ENCODE data around the gene ZNF248.

The ZNF248 gene

GRCh38 chr10:37857287-37858211 lies at the start of gene ZNF248:
Gene ZNF248, minus strand, starts transcription at chr10:37857610. Its CDS starts 1,300 bp downstream, at chr10:37856310.
- peak within 1 kb of the TSS; percentile 98 for H3K27ac Mint-ChIP-seq
- no peaks in the 10 kb centered on the region for H3K9me3 Mint-ChIP-seq
- peak within 1 kb of the TSS; percentile 89 to 90 for H3K4me3 Mint-ChIP-seq
- ATAC-seq (replicated peaks) = peak; percentile 94 to 97
- H3K27me3 Mint-ChIP-seq = no peaks in the 10 kb centered on the region
- peaks cover 18 to 52% of the 10 kb centered on the region in 2 donors for H3K4me1 Mint-ChIP-seq
- peaks cover 14 to 23% of the 10 kb centered on the region in 2 donors for H3K36me3 Mint-ChIP-seq
- peak; percentile 91 for DNase-seq

GRCh38 chr10:37906382-37906781 lies 49.0 kb upstream of the ZNF248 start:
- Mint-ChIP-seq H3K4me3 (no peak overlapping the region), H3K4me1 (no peaks in the 10 kb centered on the region), H3K9me3 (peaks cover 0 to 5% of the 10 kb centered on the region in 2 donors), H3K36me3 (no peaks in the 10 kb centered on the region), H3K27me3 (no peaks in the 10 kb centered on the region), H3K27ac (no peak overlapping the region)
- DNase-seq (no peak), ATAC-seq (replicated peaks) (no peak)

GRCh38 chr10:37896436-37896835 lies 39.0 kb upstream of the ZNF248 start:
- DNase-seq = no peak
- H3K36me3 Mint-ChIP-seq = peaks cover 4 to 18% of the 10 kb centered on the region in 2 donors
- H3K9me3 Mint-ChIP-seq = peaks cover 23 to 24% of the 10 kb centered on the region in 2 donors
- ATAC-seq (replicated peaks) = no peak
- H3K27ac Mint-ChIP-seq = no peak overlapping the region
- no peaks in the 10 kb centered on the region for H3K4me1 Mint-ChIP-seq
- H3K27me3 Mint-ChIP-seq = no peaks in the 10 kb centered on the region
- no peak overlapping the region for H3K4me3 Mint-ChIP-seq

- ATAC-seq (replicated peaks) = no peak
- peaks cover 25 to 30% of the 10 kb centered on the region in 2 donors for H3K9me3 Mint-ChIP-seq
Measured at GRCh38 chr10:37895674-37896073, 38.3 kb upstream of the ZNF248 start.

GRCh38 chr10:37885850-37886249 lies 28.4 kb upstream of the ZNF248 start:
- H3K4me3 Mint-ChIP-seq = no peak overlapping the region
- no peaks in the 10 kb centered on the region for H3K4me1 Mint-ChIP-seq
- peaks cover 10 to 14% of the 10 kb centered on the region in 2 donors for H3K9me3 Mint-ChIP-seq
- DNase-seq (no peak), ATAC-seq (replicated peaks) (no peak)
- peaks cover 0 to 4% of the 10 kb centered on the region in 2 donors for H3K27me3 Mint-ChIP-seq
- no peak overlapping the region for H3K27ac Mint-ChIP-seq
- H3K36me3 Mint-ChIP-seq = peaks cover 2 to 7% of the 10 kb centered on the region in 2 donors

More at GRCh38 chr10:37895674-37896073, 38.3 kb upstream of the ZNF248 start:
- Mint-ChIP-seq H3K4me1 (no peaks in the 10 kb centered on the region), H3K36me3 (peaks cover 6 to 22% of the 10 kb centered on the region in 2 donors), H3K27ac (no peak overlapping the region), H3K27me3 (no peaks in the 10 kb centered on the region), H3K4me3 (no peak overlapping the region)
- no peak for DNase-seq

GRCh38 chr10:37872955-37873354 lies 15.5 kb upstream of the ZNF248 start:
- DNase-seq (no peak), ATAC-seq (replicated peaks) (no peak)
- H3K27ac Mint-ChIP-seq = no peak overlapping the region
- no peaks in the 10 kb centered on the region for H3K4me1 Mint-ChIP-seq
- H3K9me3 Mint-ChIP-seq = no peaks in the 10 kb centered on the region
- H3K4me3 Mint-ChIP-seq = no peak overlapping the region
- H3K27me3 Mint-ChIP-seq = no peaks in the 10 kb centered on the region
- H3K36me3 Mint-ChIP-seq = no peaks in the 10 kb centered on the region

GRCh38 chr10:37872283-37872682 lies 14.9 kb upstream of the ZNF248 start:
- no peak overlapping the region for H3K4me3 Mint-ChIP-seq
- H3K4me1 Mint-ChIP-seq = no peaks in the 10 kb centered on the region
- no peak for ATAC-seq (replicated peaks)
- no peak overlapping the region for H3K27ac Mint-ChIP-seq
- no peaks in the 10 kb centered on the region for H3K9me3 Mint-ChIP-seq
- no peaks in the 10 kb centered on the region for H3K36me3 Mint-ChIP-seq
- DNase-seq = no peak
- H3K27me3 Mint-ChIP-seq = no peaks in the 10 kb centered on the region

- no peak for DNase-seq
- no peaks in the 10 kb centered on the region for H3K36me3 Mint-ChIP-seq
- H3K27me3 Mint-ChIP-seq = no peaks in the 10 kb centered on the region
- H3K9me3 Mint-ChIP-seq = no peaks in the 10 kb centered on the region
- H3K27ac Mint-ChIP-seq = no peak overlapping the region
- peaks cover under 1 to 1% of the 10 kb centered on the region in 2 donors for H3K4me1 Mint-ChIP-seq
- ATAC-seq (replicated peaks) = no peak
- no peak overlapping the region for H3K4me3 Mint-ChIP-seq
Measured at GRCh38 chr10:37871568-37872251, 14.3 kb upstream of the ZNF248 start.

- H3K36me3 Mint-ChIP-seq = no peaks in the 10 kb centered on the region
- H3K4me1 Mint-ChIP-seq = peaks cover 6 to 7% of the 10 kb centered on the region in 2 donors
- H3K4me3 Mint-ChIP-seq = no peak overlapping the region
- H3K27me3 Mint-ChIP-seq = no peaks in the 10 kb centered on the region
- H3K9me3 Mint-ChIP-seq = no peaks in the 10 kb centered on the region
- DNase-seq (no peak), ATAC-seq (replicated peaks) (no peak)
- H3K27ac Mint-ChIP-seq = no peak overlapping the region
Measured at GRCh38 chr10:37871143-37871542, 13.7 kb upstream of the ZNF248 start.

GRCh38 chr10:37868796-37869195 lies 11.4 kb upstream of the ZNF248 start:
- no peaks in the 10 kb centered on the region for H3K27me3 Mint-ChIP-seq
- no peak overlapping the region for H3K27ac Mint-ChIP-seq
- no peak overlapping the region for H3K4me3 Mint-ChIP-seq
- DNase-seq (no peak), ATAC-seq (replicated peaks) (no peak)
- H3K36me3 Mint-ChIP-seq = no peaks in the 10 kb centered on the region
- H3K9me3 Mint-ChIP-seq = no peaks in the 10 kb centered on the region
- peaks cover 13 to 14% of the 10 kb centered on the region in 2 donors for H3K4me1 Mint-ChIP-seq

GRCh38 chr10:37865957-37866803 lies 8.8 kb upstream of the ZNF248 start:
- peak; percentile 70 for DNase-seq
- no peaks in the 10 kb centered on the region for H3K9me3 Mint-ChIP-seq
- peak overlapping the region; percentile 89 for H3K27ac Mint-ChIP-seq
- H3K36me3 Mint-ChIP-seq = no peaks in the 10 kb centered on the region
- peaks cover 13 to 14% of the 10 kb centered on the region in 2 donors for H3K4me1 Mint-ChIP-seq
- no peaks in the 10 kb centered on the region for H3K27me3 Mint-ChIP-seq
- ATAC-seq (replicated peaks) = peak; percentile 68 to 84
- peak overlapping the region; percentile 26 to 51 for H3K4me3 Mint-ChIP-seq

GRCh38 chr10:37865264-37865663 lies 7.9 kb upstream of the ZNF248 start:
- peaks cover 13 to 14% of the 10 kb centered on the region in 2 donors for H3K4me1 Mint-ChIP-seq
- H3K27me3 Mint-ChIP-seq = no peaks in the 10 kb centered on the region
- DNase-seq = no peak
- ATAC-seq (replicated peaks) = no peak
- H3K9me3 Mint-ChIP-seq = no peaks in the 10 kb centered on the region
- H3K27ac Mint-ChIP-seq = no peak overlapping the region
- H3K36me3 Mint-ChIP-seq = no peaks in the 10 kb centered on the region
- H3K4me3 Mint-ChIP-seq = no peak overlapping the region

GRCh38 chr10:37860494-37861190 lies 3.2 kb upstream of the ZNF248 start:
- no peak for DNase-seq
- no peaks in the 10 kb centered on the region for H3K9me3 Mint-ChIP-seq
- H3K4me3 Mint-ChIP-seq = no peak overlapping the region
- peaks cover 0 to 4% of the 10 kb centered on the region in 2 donors for H3K36me3 Mint-ChIP-seq
- peak in 1 of 2 donors; percentile 11 for ATAC-seq (replicated peaks)
- H3K27me3 Mint-ChIP-seq = no peaks in the 10 kb centered on the region
- H3K27ac Mint-ChIP-seq = no peak overlapping the region
- H3K4me1 Mint-ChIP-seq = peaks cover 10 to 26% of the 10 kb centered on the region in 2 donors

Data from stimulated activated naive B cell treated with anti-CD40 and anti-IgM and Interleukin-4, amounts not matched to agents 10 μg/mL and 1 μg/mL and 100 μg/mL, for 72 hours (primary cell).